ENCODE data around the gene BFSP2. TPM values are rescaled to one million over a fixed set of nuclear protein-coding genes. Genes with fewer than 3 reads are reported as not detected.

BFSP2 gene
- total and polyA plus RNA-seq, 2 of the 13 experiments (the other 11 are each of a cell fraction or from before 2014, with no cell fraction given): not detected

GRCh38 chr3:133469140-133469731, 69.4 kb downstream of the BFSP2 start (continued):
- TF ChIP-seq ZSCAN21 (CRISPR knock-in tag; IDR thresholded peaks at IDR 0.05; ENCODE audit: borderline replicate concordance) (no peak), ZBTB20 (CRISPR knock-in tag; IDR thresholded peaks at IDR 0.05; ENCODE audit: borderline replicate concordance, low read depth) (0 out of 2 replicates have a peak, but pooled peaks have one; percentile 49), ZNF879 (CRISPR knock-in tag; IDR thresholded peaks at IDR 0.05) (0 out of 2 replicates have a peak, but pooled peaks have one; percentile 59), RXRB (CRISPR knock-in tag; IDR thresholded peaks at IDR 0.05; ENCODE audit: borderline replicate concordance) (peak; percentile 86), ZBTB26 (CRISPR knock-in tag; IDR thresholded peaks at IDR 0.05; ENCODE audit: borderline replicate concordance) (peak; percentile 95), ZNF589 (CRISPR knock-in tag; conservative IDR thresholded peaks at IDR 0.05) (no peak), RCOR2 (CRISPR knock-in tag; IDR thresholded peaks at IDR 0.05) (peak; percentile 40; the same call in 1 of the 2 replicates), TSC22D2 (CRISPR knock-in tag; IDR thresholded peaks at IDR 0.05; ENCODE audit: borderline replicate concordance) (no peak), JARID2 (CRISPR knock-in tag; IDR thresholded peaks at IDR 0.05; ENCODE audit: insufficient replicate concordance) (no peak), SOX5 (CRISPR knock-in tag; IDR thresholded peaks at IDR 0.05; ENCODE audit: borderline replicate concordance) (peak; percentile 66; the same call in 1 of the 2 replicates), ZNF788 (CRISPR knock-in tag; IDR thresholded peaks at IDR 0.05; ENCODE audit: borderline replicate concordance) (0 out of 2 replicates have a peak, but pooled peaks have one; percentile 28), TARDBP (CRISPR knock-in tag; IDR thresholded peaks at IDR 0.05) (peak; percentile 34; the same call in 1 of the 2 replicates), TRIM24 (CRISPR knock-in tag; IDR thresholded peaks at IDR 0.05) (peak; percentile 10; the same call in 1 of the 2 replicates), ZNF564 (CRISPR knock-in tag; IDR thresholded peaks at IDR 0.05) (no peak), ZNF747 (CRISPR knock-in tag; IDR thresholded peaks at IDR 0.05; ENCODE audit: borderline replicate concordance) (peak; percentile 61; the same call in 1 of the 2 replicates), ARID5B (CRISPR knock-in tag; IDR thresholded peaks at IDR 0.05) (peak; percentile 94), FOXC1 (CRISPR knock-in tag; IDR thresholded peaks at IDR 0.05; ENCODE audit: borderline replicate concordance) (peak; percentile 38; the same call in 1 of the 2 replicates), DPF2 (CRISPR knock-in tag; IDR thresholded peaks at IDR 0.05; ENCODE audit: borderline replicate concordance, low read depth) (peak; percentile 15; the same call in 1 of the 2 replicates), REPIN1 (CRISPR knock-in tag; IDR thresholded peaks at IDR 0.05; ENCODE audit: borderline replicate concordance, low read depth) (peak; percentile 58), ZSCAN22 (CRISPR knock-in tag; IDR thresholded peaks at IDR 0.05) (no peak)
